Caco-2 (cell line): Measurements from ENCODE around the gene ABCC5. TPM values are rescaled to one million over a fixed set of nuclear protein-coding genes. Genes with fewer than 3 reads are reported as not detected.

Experiments
- BruUV-seq: library from RNA; stranded (reverse); fragments of 400-500 nt; replicated peaks from 2 replicates; lab custom pipeline; 2021; lab: Mats Ljungman, UMichigan
- CTCF ChIA-PET: fragments of 300-600 bp; sonication (Branson Sonifier 250); formaldehyde crosslinking; loops from one replicate; lab custom pipeline; 2022; ENCODE audit warnings: antibody characterized with exemption; lab: Charles Lee
- POLR2A ChIA-PET: fragments of 300-600 bp; sonication (Branson Sonifier 250); formaldehyde crosslinking; loops from one replicate; lab custom pipeline; 2022; ENCODE audit warnings: antibody characterized with exemption; lab: Charles Lee
- DNase-seq, 2 experiments: peaks; one replicate each; pipeline versions ENCODE4 v3.0.0 to v3.0.0-alpha.2; 2020 to 2022
- H3K27me3 ChIP-seq: replicated peaks from 2 replicates; pipeline ENCODE4 v1.6.0; 2011; ENCODE audit warnings: low read length; ENCODE audit not compliant: control insufficient read depth, insufficient read depth
- H3K36me3 ChIP-seq: 2 replicates; pipeline ENCODE4 v1.5.1; 2011; ENCODE audit warnings: low read length; ENCODE audit not compliant: control insufficient read depth, insufficient read depth
- H3K4me1 ChIP-seq: fragments of 250-450 bp; sonication (Bioruptor Pico); 2 replicates; pipeline ENCODE4 v1.5.1; 2020; ENCODE audit warnings: mild to moderate bottlenecking
- H3K4me3 ChIP-seq: 2 replicates; pipeline ENCODE4 v1.5.1; 2011; ENCODE audit warnings: low read depth, mild to moderate bottlenecking, control low read depth, low read length
- H3K9me3 ChIP-seq: fragments of 250-450 bp; sonication (Bioruptor Pico); 2 replicates; pipeline ENCODE4 v1.5.1; 2020; ENCODE audit warnings: mild to moderate bottlenecking, moderate library complexity
- H3K27ac Mint-ChIP-seq: one replicate; pipeline ENCODE4 v1.8.0; 2022; ENCODE audit warnings: mixed read lengths; ENCODE audit not compliant: unreplicated experiment
- H3K27me3 Mint-ChIP-seq: one replicate; pipeline ENCODE4 v1.8.0; 2022; ENCODE audit warnings: mixed read lengths; ENCODE audit not compliant: insufficient read depth, unreplicated experiment
- H3K36me3 Mint-ChIP-seq: one replicate; pipeline ENCODE4 v1.8.0; 2022; ENCODE audit warnings: mild to moderate bottlenecking, mixed read lengths; ENCODE audit not compliant: insufficient read depth, unreplicated experiment
- H3K4me1 Mint-ChIP-seq: one replicate; pipeline ENCODE4 v1.8.0; 2022; ENCODE audit warnings: low read depth, mixed read lengths; ENCODE audit not compliant: unreplicated experiment
- H3K4me3 Mint-ChIP-seq: one replicate; pipeline ENCODE4 v1.8.0; 2022; ENCODE audit warnings: mild to moderate bottlenecking, moderate library complexity, mixed read lengths; ENCODE audit not compliant: unreplicated experiment
- H3K9me3 Mint-ChIP-seq: one replicate; pipeline ENCODE4 v1.8.0; 2022; ENCODE audit warnings: mixed read lengths; ENCODE audit not compliant: unreplicated experiment
- CTCF ChIP-seq, 2 experiments: fragments of 200-600 bp in 1 of 2; IDR thresholded peaks; 1 replicate in 1 of 2; 2 replicates in 1 of 2; pipeline versions ENCODE4 v1.5.1 to v1.8.0; 2011 to 2022; ENCODE audit warnings: antibody characterized with exemption in 1 of 2, control low read depth in 1 of 2, inconsistent platforms in 1 of 2, low read depth in 1 of 2, low read length in 1 of 2, mild to moderate bottlenecking in 1 of 2, moderate library complexity in 1 of 2; ENCODE audit not compliant: insufficient read depth in 1 of 2, severe bottlenecking in 1 of 2, unreplicated experiment in 1 of 2
- intact Hi-C: fragments of 100-400 bp; cut with micrococcal nuclease; formaldehyde crosslinking; loops from one replicate; pipeline ENCODE4 v1.10.0; 2022; ENCODE audit not compliant: unreplicated experiment
- total RNA-seq: library from RNA; stranded (reverse); gene quantifications from 2 replicates; pipeline ENCODE4 v1.2.3, GENCODE V29; 2022

ABCC5 gene
- total RNA-seq, 1 experiment from 2014 or later, result 21.3 TPM

- no peak overlapping the region for H3K4me3 ChIP-seq
- H3K27ac Mint-ChIP-seq, result no peak overlapping the region
- H3K4me1 Mint-ChIP-seq, result peaks cover 10% of the 10 kb centered on the region
- H3K4me1 ChIP-seq, result peaks cover 7% of the 10 kb centered on the region
- ChIA-PET CTCF (no interaction called here), POLR2A (interaction anchor here (0.5 kb wide), 1 partner anchor 33 kb away, joined by 3 read pairs; no protein-coding TSS in a partner anchor)
- H3K36me3 ChIP-seq, result no peaks in the 10 kb centered on the region; the same call in 1 of the 2 replicates
- no peaks in the 10 kb centered on the region for H3K9me3 ChIP-seq
- no TSS peak for BruUV-seq
- H3K9me3 Mint-ChIP-seq, result no peaks in the 10 kb centered on the region
- no peak for TF ChIP-seq CTCF (IDR thresholded peaks at IDR 0.05; ENCODE audit: insufficient read depth in 1 of 2, low read depth in 1 of 2, low read length in 1 of 2, severe bottlenecking in 1 of 2, unreplicated experiment in 1 of 2)
- H3K4me3 Mint-ChIP-seq, result no peak overlapping the region
- no peak for DNase-seq
- intact Hi-C loops, result no loop called here
- no peaks in the 10 kb centered on the region for H3K27me3 Mint-ChIP-seq
- no peaks in the 10 kb centered on the region for H3K27me3 ChIP-seq
- peaks cover 23% of the 10 kb centered on the region for H3K36me3 Mint-ChIP-seq
These were observed 35.6 kb downstream of the ABCC5 start for GRCh38 chr3:183981990-183982644.

GRCh38 chr3:183980403-183980802 lies 37.3 kb downstream of the ABCC5 start:
- ChIA-PET POLR2A (no interaction called here), CTCF (interaction anchor here (0.6 kb wide), 1 partner anchor 510 kb away, joined by 3 read pairs; no protein-coding TSS in a partner anchor)
- Histone ChIP-seq H3K4me3 (no peak overlapping the region), H3K4me1 (no peaks in the 10 kb centered on the region), H3K36me3 (no peaks in the 10 kb centered on the region; the same call in 1 of the 2 replicates), H3K9me3 (no peaks in the 10 kb centered on the region), H3K27me3 (no peaks in the 10 kb centered on the region)
- peaks cover 9% of the 10 kb centered on the region for H3K4me1 Mint-ChIP-seq
- DNase-seq, result no peak
- no TSS peak for BruUV-seq
- peaks cover 23% of the 10 kb centered on the region for H3K36me3 Mint-ChIP-seq
- no peaks in the 10 kb centered on the region for H3K9me3 Mint-ChIP-seq
- no peak for TF ChIP-seq CTCF (IDR thresholded peaks at IDR 0.05; ENCODE audit: insufficient read depth in 1 of 2, low read depth in 1 of 2, low read length in 1 of 2, severe bottlenecking in 1 of 2, unreplicated experiment in 1 of 2)
- H3K27ac Mint-ChIP-seq, result no peak overlapping the region
- no peak overlapping the region for H3K4me3 Mint-ChIP-seq
- H3K27me3 Mint-ChIP-seq, result no peaks in the 10 kb centered on the region
- intact Hi-C loops, result no loop called here

- Mint-ChIP-seq H3K9me3 (no peaks in the 10 kb centered on the region), H3K36me3 (peaks cover 6% of the 10 kb centered on the region), H3K4me1 (no peaks in the 10 kb centered on the region), H3K27me3 (no peaks in the 10 kb centered on the region), H3K27ac (no peak overlapping the region), H3K4me3 (no peak overlapping the region)
- Histone ChIP-seq H3K36me3 (no peaks in the 10 kb centered on the region), H3K27me3 (no peaks in the 10 kb centered on the region), H3K4me1 (no peaks in the 10 kb centered on the region), H3K9me3 (no peaks in the 10 kb centered on the region), H3K4me3 (no peak overlapping the region)
- no peak for DNase-seq
- BruUV-seq, result no TSS peak
- ChIA-PET POLR2A (no interaction called here), CTCF (interaction anchor here (0.6 kb wide), 1 partner anchor 12 kb away, joined by 4 read pairs; no protein-coding TSS in a partner anchor)
- intact Hi-C loops, result no loop called here
- no peak for TF ChIP-seq CTCF (IDR thresholded peaks at IDR 0.05; ENCODE audit: insufficient read depth in 1 of 2, low read depth in 1 of 2, low read length in 1 of 2, severe bottlenecking in 1 of 2, unreplicated experiment in 1 of 2)
These were observed 41.6 kb downstream of the ABCC5 start for GRCh38 chr3:183975981-183976662.
